Measurements from ENCODE around the gene HEATR3.
A peak's percentile ranks its signal among the peaks of the same experiment; 100 is the strongest.

The HEATR3 gene

DNA sequence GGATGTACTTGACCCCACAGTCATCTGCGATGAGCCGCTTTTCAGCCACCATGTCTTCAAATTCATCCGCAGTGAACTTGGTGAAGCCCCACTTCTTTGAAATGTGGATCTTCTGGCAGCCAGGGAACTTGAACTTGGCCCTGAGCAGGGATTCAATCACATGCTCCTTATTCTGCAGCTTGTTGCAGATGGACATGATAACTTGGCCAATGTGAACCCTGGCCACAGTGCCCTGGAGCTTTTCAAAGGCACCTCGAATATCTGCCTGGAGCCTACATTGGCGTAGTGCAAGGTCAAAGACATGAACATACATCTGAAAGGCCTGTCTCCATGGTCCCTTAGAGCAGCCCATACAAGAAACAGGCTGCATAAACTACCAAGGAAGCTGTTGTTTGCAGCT is 85.6 kb downstream of the HEATR3 start:
- H3K4me3 ChIP-seq (ENCODE audit: low read depth, low read length): no peak overlapping the region
- DNase-seq (ENCODE audit: low read depth): no peak
- TF ChIP-seq, protein P1, sequence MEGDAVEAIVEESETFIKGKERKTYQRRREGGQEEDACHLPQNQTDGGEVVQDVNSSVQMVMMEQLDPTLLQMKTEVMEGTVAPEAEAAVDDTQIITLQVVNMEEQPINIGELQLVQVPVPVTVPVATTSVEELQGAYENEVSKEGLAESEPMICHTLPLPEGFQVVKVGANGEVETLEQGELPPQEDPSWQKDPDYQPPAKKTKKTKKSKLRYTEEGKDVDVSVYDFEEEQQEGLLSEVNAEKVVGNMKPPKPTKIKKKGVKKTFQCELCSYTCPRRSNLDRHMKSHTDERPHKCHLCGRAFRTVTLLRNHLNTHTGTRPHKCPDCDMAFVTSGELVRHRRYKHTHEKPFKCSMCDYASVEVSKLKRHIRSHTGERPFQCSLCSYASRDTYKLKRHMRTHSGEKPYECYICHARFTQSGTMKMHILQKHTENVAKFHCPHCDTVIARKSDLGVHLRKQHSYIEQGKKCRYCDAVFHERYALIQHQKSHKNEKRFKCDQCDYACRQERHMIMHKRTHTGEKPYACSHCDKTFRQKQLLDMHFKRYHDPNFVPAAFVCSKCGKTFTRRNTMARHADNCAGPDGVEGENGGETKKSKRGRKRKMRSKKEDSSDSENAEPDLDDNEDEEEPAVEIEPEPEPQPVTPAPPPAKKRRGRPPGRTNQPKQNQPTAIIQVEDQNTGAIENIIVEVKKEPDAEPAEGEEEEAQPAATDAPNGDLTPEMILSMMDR (IDR thresholded peaks at IDR 0.05; ENCODE audit: low read depth, low read length, missing control alignments): no peak

DNA sequence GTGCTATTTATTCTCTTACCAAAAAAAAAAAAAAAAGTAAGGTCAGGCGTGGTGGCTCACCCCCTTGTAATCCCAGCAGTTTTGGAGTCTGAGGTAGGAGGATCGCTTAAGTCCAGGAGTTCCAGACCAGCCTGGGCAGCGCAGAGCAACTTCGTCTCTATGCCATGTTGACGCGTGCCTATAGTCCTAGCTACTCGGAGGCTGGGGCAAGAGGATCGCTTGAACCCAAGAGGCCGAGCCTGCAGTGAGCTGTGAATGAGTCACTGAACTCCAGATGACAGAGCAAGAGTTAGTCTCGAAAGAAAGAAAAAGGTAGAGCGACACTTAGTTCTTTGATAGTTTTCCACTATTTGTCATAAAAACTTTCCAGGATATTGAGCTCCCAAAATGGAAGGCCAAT is 86.0 kb downstream of the HEATR3 start:
- peak overlapping the region; percentile 70; the same call in 1 of the 2 replicates for H3K4me3 ChIP-seq (ENCODE audit: low read depth, low read length)
- TF ChIP-seq, protein P1 (IDR thresholded peaks at IDR 0.05; ENCODE audit: low read depth, low read length, missing control alignments): no peak
- no peak for DNase-seq (ENCODE audit: low read depth)

DNA sequence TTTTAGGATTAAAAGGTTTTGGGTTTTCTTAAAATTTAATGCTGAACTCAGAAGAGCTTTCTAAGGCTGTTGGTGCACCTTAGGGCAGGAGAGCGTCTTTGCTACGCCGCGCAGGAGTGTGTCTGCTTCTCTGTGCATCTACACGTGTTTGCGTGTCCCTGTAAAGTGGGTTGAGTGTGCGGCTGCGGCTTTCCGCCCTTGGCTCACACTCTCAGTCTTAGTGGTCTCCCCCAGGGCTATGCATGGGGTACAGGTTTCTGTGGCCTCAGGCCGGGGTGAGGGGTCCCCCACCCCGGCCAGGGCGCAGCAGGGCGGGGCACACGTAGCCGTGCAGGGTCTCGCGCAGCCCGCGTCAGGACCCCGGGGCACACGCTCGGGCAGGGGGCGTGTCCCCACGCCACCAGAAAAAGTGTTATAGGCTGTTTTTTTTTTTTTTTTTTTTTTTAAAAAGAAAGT is 86.6 kb downstream of the HEATR3 start:
- TF ChIP-seq, protein P1 (IDR thresholded peaks at IDR 0.05; ENCODE audit: low read depth, low read length, missing control alignments): no peak
- DNase-seq (ENCODE audit: low read depth): peak; percentile 80
- H3K4me3 ChIP-seq (ENCODE audit: low read depth, low read length): peak overlapping the region; percentile 70

DNA sequence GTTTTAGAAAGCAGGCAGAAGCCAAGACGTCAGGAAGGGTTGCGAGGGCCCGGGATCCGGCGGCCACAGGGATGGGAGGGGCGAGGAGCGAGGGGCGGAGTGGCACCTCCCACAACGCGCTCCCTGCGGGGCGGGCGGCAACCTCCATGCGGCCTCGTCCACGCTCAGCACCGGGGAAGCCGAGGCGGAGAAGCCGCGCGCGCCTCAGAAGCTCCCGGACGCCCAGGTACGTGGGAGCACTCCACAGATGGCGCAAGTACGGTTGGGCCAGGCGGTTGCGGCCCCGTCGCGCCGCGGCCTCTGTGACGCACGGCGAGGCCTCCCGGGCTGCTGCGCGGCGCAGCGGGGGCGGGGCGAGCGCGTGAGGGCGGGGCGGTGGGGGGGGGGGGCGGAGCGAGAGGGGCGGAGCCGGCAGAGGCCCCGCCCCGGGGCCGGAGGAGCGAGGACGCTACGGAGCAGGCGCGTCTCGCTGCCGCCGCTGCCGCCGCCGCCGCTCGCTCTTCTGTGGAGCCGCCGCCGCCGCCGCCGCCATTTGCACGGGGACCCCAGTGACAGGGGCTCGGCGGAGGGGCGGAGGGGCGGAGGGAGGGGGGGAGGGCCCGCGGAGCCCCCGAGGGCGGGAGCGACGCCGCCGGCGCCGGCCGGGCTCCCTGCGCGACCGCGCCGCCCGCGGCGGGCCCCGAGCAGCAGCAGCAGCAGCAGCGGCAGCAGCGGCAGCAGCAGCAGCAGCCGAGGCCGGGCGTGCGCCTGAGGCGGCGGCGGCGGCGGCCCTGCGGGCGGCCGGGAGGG is 87.2 kb downstream of the HEATR3 start, which contains the start of gene TENT4B:
Gene TENT4B (plus strand): TSS at position 500 of the 789 bp plus-strand sequence. CDS start 316 bp downstream, outside the sequence.
- DNase-seq (ENCODE audit: low read depth): peak; percentile 60
- TF ChIP-seq, protein P1 (IDR thresholded peaks at IDR 0.05; ENCODE audit: low read depth, low read length, missing control alignments): no peak

DNA sequence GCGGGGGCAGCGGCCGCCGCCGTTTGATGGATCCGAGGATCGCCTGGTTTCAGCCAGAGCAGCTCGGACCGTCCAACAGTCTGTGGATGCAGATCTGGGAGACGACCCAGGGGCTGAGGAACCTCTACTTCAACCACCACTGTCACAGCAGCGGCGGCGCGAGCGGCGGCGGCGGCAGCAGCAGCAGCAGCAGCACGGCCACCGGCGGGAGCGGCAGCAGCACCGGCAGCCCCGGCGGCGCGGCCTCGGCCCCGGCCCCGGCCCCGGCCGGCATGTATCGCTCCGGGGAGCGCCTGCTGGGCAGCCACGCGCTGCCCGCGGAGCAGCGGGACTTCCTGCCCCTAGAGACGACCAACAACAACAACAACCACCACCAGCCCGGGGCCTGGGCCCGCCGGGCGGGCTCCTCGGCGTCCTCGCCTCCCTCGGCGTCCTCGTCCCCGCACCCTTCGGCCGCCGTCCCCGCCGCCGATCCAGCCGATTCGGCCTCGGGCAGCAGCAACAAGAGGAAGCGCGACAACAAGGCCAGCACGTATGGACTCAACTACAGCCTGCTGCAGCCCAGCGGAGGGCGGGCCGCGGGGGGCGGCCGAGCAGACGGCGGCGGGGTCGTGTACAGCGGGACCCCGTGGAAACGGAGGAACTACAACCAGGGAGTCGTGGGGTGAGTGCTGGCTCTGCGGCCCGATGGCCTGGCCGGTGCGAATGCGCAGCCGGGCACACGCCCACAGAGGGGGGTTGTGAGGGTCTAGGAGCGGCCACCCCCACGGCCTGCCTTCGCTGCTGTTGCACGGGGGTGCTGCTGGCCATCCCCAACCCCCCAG is 88.0 kb downstream of the HEATR3 start:
- H3K4me3 ChIP-seq (ENCODE audit: low read depth, low read length): peak overlapping the region; percentile 62
- TF ChIP-seq, protein P1 (IDR thresholded peaks at IDR 0.05; ENCODE audit: low read depth, low read length, missing control alignments): no peak
- DNase-seq (ENCODE audit: low read depth): no peak

More for the DNA sequence above, 87.2 kb downstream of the HEATR3 start, which contains the start of gene TENT4B:
- H3K4me3 ChIP-seq (ENCODE audit: low read depth, low read length): peak within 1 kb of the TSS; percentile 70

DNA sequence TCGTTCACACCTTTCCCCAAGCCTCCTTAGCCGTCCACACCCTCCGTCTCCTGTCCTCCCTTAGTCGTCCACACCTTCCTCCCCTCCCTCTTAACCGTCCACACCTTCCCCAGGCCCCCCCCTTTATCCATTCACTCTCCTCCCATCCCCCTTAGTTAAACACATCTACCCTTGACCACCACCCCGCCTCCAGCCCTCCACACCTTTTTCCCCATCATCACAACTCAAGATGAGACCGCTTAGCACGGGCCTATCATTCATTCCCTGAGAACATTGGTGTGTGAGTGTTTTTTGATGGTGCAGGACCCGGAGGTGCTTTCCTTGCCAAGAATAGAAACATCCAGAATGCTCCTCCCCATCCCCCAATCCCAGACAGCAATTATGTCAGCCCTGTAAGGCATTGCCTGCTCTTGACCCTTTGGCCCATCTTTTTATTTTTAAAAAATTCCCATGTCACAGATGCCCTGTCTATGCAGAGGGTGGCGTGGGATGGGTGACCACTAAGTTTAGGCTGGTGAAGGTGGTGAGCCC is 88.7 kb downstream of the HEATR3 start:
- TF ChIP-seq, protein P1 (IDR thresholded peaks at IDR 0.05; ENCODE audit: low read depth, low read length, missing control alignments): no peak
- H3K4me3 ChIP-seq (ENCODE audit: low read depth, low read length): peak overlapping the region; percentile 62
- DNase-seq (ENCODE audit: low read depth): no peak
